OCI-LY7 (cell line): ENCODE measurements around the gene XRCC4. TPM values are rescaled to one million over a fixed set of nuclear protein-coding genes. Genes with fewer than 3 reads are reported as not detected.

ENCODE experiments used
- BruUV-seq: library from RNA; stranded (reverse); fragments of 400-500 nt; replicated peaks from 2 replicates; lab custom pipeline; 2021; lab: Mats Ljungman, UMichigan
- CTCF ChIA-PET: fragments of 300-600 bp; sonication (Branson Sonifier 250); formaldehyde crosslinking; loops from one replicate; lab custom pipeline; 2022; ENCODE audit warnings: antibody characterized with exemption; ENCODE audit not compliant: unreplicated experiment; lab: Charles Lee
- POLR2A ChIA-PET: fragments of 300-600 bp; sonication (Branson Sonifier 250); formaldehyde crosslinking; loops from one replicate; lab custom pipeline; 2022; ENCODE audit warnings: antibody characterized with exemption; lab: Charles Lee
- DNase-seq: peaks from one replicate; pipeline ENCODE4 v3.0.0-alpha.2; 2015; ENCODE audit warnings: low spot score
- H2AFZ ChIP-seq: fragments of 200-600 bp; sonication (generic), shearing (Covaris generic); 2 replicates; pipeline ENCODE4 v1.6.1; 2014; ENCODE audit warnings: mild to moderate bottlenecking, antibody characterized with exemption, low read length, moderate library complexity
- H3K27ac ChIP-seq: fragments of 200-600 bp; sonication (generic); 2 replicates; pipeline ENCODE4 v1.5.1; 2014; ENCODE audit warnings: mixed run types, low read depth, mild to moderate bottlenecking, moderate library complexity, low read length, inconsistent platforms; ENCODE audit not compliant: poor library complexity, severe bottlenecking
- H3K36me3 ChIP-seq: fragments of 200-600 bp; sonication (generic); 2 replicates; pipeline ENCODE4 v1.6.1; 2014; ENCODE audit warnings: mild to moderate bottlenecking, antibody characterized with exemption, low read length, moderate library complexity, mixed read lengths; ENCODE audit not compliant: insufficient read depth
- H3K4me1 ChIP-seq: fragments of 200-600 bp; sonication (generic); 2 replicates; pipeline ENCODE4 v1.5.1; 2014; ENCODE audit warnings: mild to moderate bottlenecking, low read length; ENCODE audit not compliant: insufficient read depth, poor library complexity, severe bottlenecking
- H3K4me2 ChIP-seq: fragments of 200-600 bp; sonication (generic); 2 replicates; pipeline ENCODE4 v1.6.1; 2014; ENCODE audit warnings: mild to moderate bottlenecking, low read length
- H3K4me3 ChIP-seq: fragments of 200-600 bp; sonication (generic); 2 replicates; pipeline ENCODE4 v1.5.1; 2014; ENCODE audit warnings: mild to moderate bottlenecking, low read depth, low read length; ENCODE audit not compliant: poor library complexity, severe bottlenecking
- H3K79me2 ChIP-seq: fragments of 200-600 bp; sonication (generic); 2 replicates; pipeline ENCODE4 v1.6.1; 2016; ENCODE audit warnings: low read depth, mild to moderate bottlenecking, low read length, moderate library complexity, mixed read lengths; ENCODE audit not compliant: insufficient read depth
- H3K9me2 ChIP-seq: fragments of 200-600 bp; sonication (generic); 2 replicates; pipeline ENCODE4 v1.6.1; 2016; ENCODE audit warnings: mild to moderate bottlenecking, low read length, mixed read lengths; ENCODE audit not compliant: insufficient read depth
- H3K9me3 ChIP-seq: fragments of 200-600 bp; sonication (generic); 2 replicates; pipeline ENCODE4 v1.6.1; 2014; ENCODE audit warnings: mild to moderate bottlenecking, mixed run types, low read length, mixed read lengths
- H4K20me1 ChIP-seq: fragments of 200-600 bp; sonication (generic); 2 replicates; pipeline ENCODE4 v1.6.1; 2014; ENCODE audit warnings: mild to moderate bottlenecking, antibody characterized with exemption, low read length, moderate library complexity, mixed read lengths; ENCODE audit not compliant: insufficient read depth
- EZH2phosphoT487 ChIP-seq: fragments of 200-600 bp; sonication (generic); IDR thresholded peaks from 2 replicates; pipeline ENCODE4 v1.6.1; 2018; ENCODE audit warnings: low read depth, borderline replicate concordance, mild to moderate bottlenecking, mixed run types, antibody characterized with exemption, low read length, moderate library complexity, mixed read lengths
- intact Hi-C: fragments of 100-400 bp; cut with micrococcal nuclease; formaldehyde crosslinking; loops from one replicate; pipeline ENCODE4 v1.10.0; 2022; ENCODE audit not compliant: unreplicated experiment
- total RNA-seq, 2 experiments: library from RNA; depleted of rRNA in 1 of 2; stranded (reverse); fragments of >200 nt in 1 of 2; shearing (Covaris generic) in 1 of 2; gene quantifications; 2 replicates each; pipeline ENCODE4 v1.2.3, GENCODE V29; 2014 to 2022
- TF ChIP-seq, protein P1 (sequence below): fragments of 200-600 bp; sonication (generic); conservative IDR thresholded peaks from 2 replicates; pipeline ENCODE4 v1.5.1; 2014; ENCODE audit warnings: mild to moderate bottlenecking, antibody characterized with exemption, low read length, moderate library complexity, mixed read lengths

The XRCC4 gene
- total RNA-seq, 2 experiments from 2014 or later = 14.5 to 23.3 TPM

DNA sequence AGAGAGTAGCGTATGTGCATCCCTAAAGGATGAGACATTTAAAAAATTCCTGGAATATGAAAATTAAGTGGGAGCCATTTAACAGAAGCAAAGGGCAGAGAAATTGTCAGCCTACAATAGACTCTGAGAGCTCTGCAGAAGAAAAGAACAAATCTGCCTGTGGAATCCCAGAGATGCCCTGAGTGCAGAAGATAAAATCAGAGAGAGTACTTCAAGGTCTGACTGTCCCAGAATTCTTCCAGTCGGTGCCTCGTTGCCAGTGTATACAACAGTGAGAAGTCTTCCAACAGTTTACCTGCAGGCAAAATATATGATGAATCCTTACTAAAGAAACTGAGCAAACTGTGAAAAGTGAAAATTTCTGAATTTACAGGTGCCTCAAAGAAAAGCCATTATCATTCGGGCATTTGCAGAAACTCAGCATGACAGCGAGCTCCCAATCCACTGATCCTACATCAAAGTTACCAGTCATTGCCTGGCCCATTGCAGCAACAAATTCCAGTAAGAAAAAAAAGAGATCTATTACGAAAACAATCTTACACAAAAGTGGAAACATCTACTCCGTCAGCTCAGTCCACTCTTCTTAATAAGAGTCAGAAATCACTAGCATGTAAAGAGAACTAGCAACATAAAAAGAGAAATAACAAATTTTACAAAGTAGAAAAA, 301.4 kb downstream of the XRCC4 start:
- no peak overlapping the region for H3K4me3 ChIP-seq
- intact Hi-C loops = no loop called here
- H3K4me1 ChIP-seq = no peaks in the 10 kb centered on the region
- ChIA-PET CTCF (no interaction called here), POLR2A (interaction anchor here (1.5 kb wide), 1 partner anchor 11 kb away, joined by 3 read pairs; no protein-coding TSS in a partner anchor)
- no peaks in the 10 kb centered on the region for H3K36me3 ChIP-seq
- no peaks in the 10 kb centered on the region for H4K20me1 ChIP-seq
- no peak for TF ChIP-seq EZH2phosphoT487
- TF ChIP-seq, protein P1, sequence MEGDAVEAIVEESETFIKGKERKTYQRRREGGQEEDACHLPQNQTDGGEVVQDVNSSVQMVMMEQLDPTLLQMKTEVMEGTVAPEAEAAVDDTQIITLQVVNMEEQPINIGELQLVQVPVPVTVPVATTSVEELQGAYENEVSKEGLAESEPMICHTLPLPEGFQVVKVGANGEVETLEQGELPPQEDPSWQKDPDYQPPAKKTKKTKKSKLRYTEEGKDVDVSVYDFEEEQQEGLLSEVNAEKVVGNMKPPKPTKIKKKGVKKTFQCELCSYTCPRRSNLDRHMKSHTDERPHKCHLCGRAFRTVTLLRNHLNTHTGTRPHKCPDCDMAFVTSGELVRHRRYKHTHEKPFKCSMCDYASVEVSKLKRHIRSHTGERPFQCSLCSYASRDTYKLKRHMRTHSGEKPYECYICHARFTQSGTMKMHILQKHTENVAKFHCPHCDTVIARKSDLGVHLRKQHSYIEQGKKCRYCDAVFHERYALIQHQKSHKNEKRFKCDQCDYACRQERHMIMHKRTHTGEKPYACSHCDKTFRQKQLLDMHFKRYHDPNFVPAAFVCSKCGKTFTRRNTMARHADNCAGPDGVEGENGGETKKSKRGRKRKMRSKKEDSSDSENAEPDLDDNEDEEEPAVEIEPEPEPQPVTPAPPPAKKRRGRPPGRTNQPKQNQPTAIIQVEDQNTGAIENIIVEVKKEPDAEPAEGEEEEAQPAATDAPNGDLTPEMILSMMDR = no peak
- no TSS peak for BruUV-seq
- no peaks in the 10 kb centered on the region for H3K9me2 ChIP-seq
- no peak for DNase-seq
- no peak overlapping the region for H2AFZ ChIP-seq
- no peak overlapping the region for H3K4me2 ChIP-seq
- no peaks in the 10 kb centered on the region for H3K79me2 ChIP-seq
- H3K9me3 ChIP-seq = no peaks in the 10 kb centered on the region
- H3K27ac ChIP-seq = no peak overlapping the region

- BruUV-seq = no TSS peak
- H3K9me3 ChIP-seq = no peaks in the 10 kb centered on the region
- CTCF ChIA-PET = no interaction called here
Observed at GRCh38 chr5:83385812-83386211, 308.5 kb downstream of the XRCC4 start.

DNA sequence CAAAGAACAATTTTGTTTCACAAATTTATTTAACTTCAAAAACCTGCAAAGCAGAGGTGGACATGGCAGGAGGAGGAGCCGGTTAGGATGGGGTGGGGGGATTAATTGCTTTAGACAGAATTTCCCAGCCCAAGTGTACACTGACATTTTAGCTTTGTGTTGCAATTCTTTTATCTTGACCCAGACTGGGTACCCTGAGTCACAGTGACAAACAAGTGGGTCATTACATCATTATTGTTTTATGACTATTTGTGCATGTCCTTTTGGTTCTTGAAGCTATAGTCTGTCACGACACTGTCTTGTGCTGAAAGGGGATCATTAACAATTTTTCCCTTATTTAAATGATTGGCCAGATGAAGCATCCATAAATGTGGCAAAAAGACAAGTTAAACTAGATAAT, 309.7 kb downstream of the XRCC4 start:
- no peak overlapping the region for H3K4me2 ChIP-seq
- H3K27ac ChIP-seq = no peak overlapping the region
- no peaks in the 10 kb centered on the region for H3K9me3 ChIP-seq
- no peaks in the 10 kb centered on the region for H3K79me2 ChIP-seq
- POLR2A ChIA-PET = no interaction called here
- no peak for DNase-seq
- no peaks in the 10 kb centered on the region for H3K4me1 ChIP-seq
- no peak for TF ChIP-seq EZH2phosphoT487
- TF ChIP-seq, protein P1 = no peak
- CTCF ChIA-PET = no interaction called here
- no peak overlapping the region for H3K4me3 ChIP-seq
- no peaks in the 10 kb centered on the region for H3K36me3 ChIP-seq
- H2AFZ ChIP-seq = no peak overlapping the region
- H3K9me2 ChIP-seq = no peaks in the 10 kb centered on the region
- intact Hi-C loops = no loop called here
- no TSS peak for BruUV-seq
- H4K20me1 ChIP-seq = no peaks in the 10 kb centered on the region

More at GRCh38 chr5:83385812-83386211, 308.5 kb downstream of the XRCC4 start:
- no peaks in the 10 kb centered on the region for H3K79me2 ChIP-seq
- no peak overlapping the region for H3K4me2 ChIP-seq
- H4K20me1 ChIP-seq = no peaks in the 10 kb centered on the region
- H3K36me3 ChIP-seq = no peaks in the 10 kb centered on the region
- TF ChIP-seq, protein P1 = no peak
- no peak for TF ChIP-seq EZH2phosphoT487
- H3K4me3 ChIP-seq = no peak overlapping the region
- intact Hi-C loops = no loop called here
- H2AFZ ChIP-seq = no peak overlapping the region
- H3K27ac ChIP-seq = no peak overlapping the region
- DNase-seq = no peak
- no peaks in the 10 kb centered on the region for H3K4me1 ChIP-seq
- POLR2A ChIA-PET = no interaction called here
- no peaks in the 10 kb centered on the region for H3K9me2 ChIP-seq
